HG02981 (cell line): ENCODE results near the gene AFAP1L1.
"Not testable (repeated sequence)": the region's sequence is repeated elsewhere in the genome, so short reads cannot be mapped to it uniquely, and the experiment has no call there.

ENCODE experiments used
- ATAC-seq: cut with Tn5 transposase; IDR thresholded peaks from one replicate; pipeline ENCODE4 v1.9.1; 2021; ENCODE audit warnings: mild to moderate bottlenecking, moderate library complexity; ENCODE audit not compliant: unreplicated experiment

The AFAP1L1 gene

GRCh38 chr5:149387081-149387631 lies 115.5 kb downstream of the AFAP1L1 start:
- ATAC-seq = no peak

- no peak for ATAC-seq
These were observed 116.3 kb downstream of the AFAP1L1 start for GRCh38 chr5:149387982-149388381.

- ATAC-seq = no peak
These were observed 117.0 kb downstream of the AFAP1L1 start for GRCh38 chr5:149388498-149389190.

- ATAC-seq = no peak
These were observed 118.2 kb downstream of the AFAP1L1 start for GRCh38 chr5:149389552-149390495.

GRCh38 chr5:149391076-149391475 lies 119.4 kb downstream of the AFAP1L1 start:
- ATAC-seq = not testable (repeated sequence)
